Astrocyte of the cerebellum (primary cell): ENCODE data around the gene MOXD1.
"Not testable (repeated sequence)": the region's sequence is repeated elsewhere in the genome, so short reads cannot be mapped to it uniquely, and the experiment has no call there.

Experiments
- DNase-seq: peaks from one replicate; pipeline ENCODE4 v3.0.0-alpha.2; 2011; ENCODE audit warnings: low read depth
- H3K4me3 ChIP-seq: 2 replicates; pipeline ENCODE4 v1.5.1; 2011; ENCODE audit warnings: mild to moderate bottlenecking, low read depth, low read length, moderate library complexity
- CTCF ChIP-seq: IDR thresholded peaks from 2 replicates; pipeline ENCODE4 v1.5.1; 2012; ENCODE audit warnings: low read length, low read depth, moderate library complexity, mild to moderate bottlenecking; ENCODE audit errors: missing control alignments
- in situ Hi-C: cut with HindIII; loops from 2 replicates; pipeline ENCODE4 v1.10.0; 2017; ENCODE audit warnings: low sequenced_read_pairs

The MOXD1 gene

DNA sequence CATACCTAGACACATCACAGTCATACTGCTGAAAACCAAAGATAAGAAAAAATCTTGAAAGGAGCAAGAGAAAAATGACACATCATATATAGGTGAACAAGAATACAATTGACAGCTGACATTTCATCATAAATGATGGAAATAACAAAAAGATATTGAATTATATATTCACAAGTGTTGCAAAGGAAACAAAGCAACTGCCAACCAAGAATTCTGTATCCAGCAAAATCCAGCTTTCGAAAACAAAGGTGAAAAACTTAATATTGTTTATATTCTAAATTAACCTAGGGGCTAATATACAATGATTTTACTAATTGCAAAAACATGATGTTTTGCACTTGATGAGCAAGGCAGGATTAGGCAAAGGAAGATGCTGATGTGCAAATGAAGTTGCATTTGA is 84.3 kb downstream of the MOXD1 start:
- DNase-seq = no peak
- in situ Hi-C loops = no loop called here
- no peak overlapping the region for H3K4me3 ChIP-seq
- TF ChIP-seq CTCF = no peak

- no peak overlapping the region for H3K4me3 ChIP-seq
- TF ChIP-seq CTCF = no peak
- in situ Hi-C loops = no loop called here
- DNase-seq = no peak
Measured at GRCh38 chr6:132314432-132314831, 86.8 kb downstream of the MOXD1 start.

DNA sequence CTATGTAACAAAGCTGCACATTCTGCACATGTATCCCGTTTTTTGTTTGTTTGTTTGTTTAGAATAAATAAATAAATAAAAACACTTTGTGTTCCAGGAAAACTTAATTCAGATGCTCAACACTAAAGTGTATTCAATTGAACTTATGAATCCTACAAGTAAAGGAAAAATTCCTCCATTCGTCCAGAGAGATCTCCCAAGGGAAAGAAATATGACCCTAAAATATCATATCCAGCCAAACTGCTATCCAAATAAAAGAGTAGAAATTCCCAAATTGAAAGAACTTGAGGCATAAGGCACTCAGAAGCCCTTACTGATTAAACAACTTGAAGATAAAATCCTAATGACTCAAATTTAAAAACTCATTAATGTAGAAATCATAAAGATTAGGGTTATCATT is 90.4 kb downstream of the MOXD1 start:
- in situ Hi-C loops = no loop called here
- no peak overlapping the region for H3K4me3 ChIP-seq
- no peak for DNase-seq
- no peak for TF ChIP-seq CTCF

GRCh38 chr6:132310151-132310550 is 91.1 kb downstream of the MOXD1 start:
- DNase-seq, H3K4me3 ChIP-seq, in situ Hi-C loops: not testable (repeated sequence)

- no peak for TF ChIP-seq CTCF
- in situ Hi-C loops = no loop called here
- no peak for DNase-seq
- H3K4me3 ChIP-seq = no peak overlapping the region
Measured at GRCh38 chr6:132304891-132305305, 96.4 kb downstream of the MOXD1 start.

- peak; percentile 66 for TF ChIP-seq CTCF
- no peak overlapping the region for H3K4me3 ChIP-seq
- DNase-seq = peak; percentile 45
- in situ Hi-C loops = no loop called here
Measured at GRCh38 chr6:132300323-132300949, 100.8 kb downstream of the MOXD1 start.

DNA sequence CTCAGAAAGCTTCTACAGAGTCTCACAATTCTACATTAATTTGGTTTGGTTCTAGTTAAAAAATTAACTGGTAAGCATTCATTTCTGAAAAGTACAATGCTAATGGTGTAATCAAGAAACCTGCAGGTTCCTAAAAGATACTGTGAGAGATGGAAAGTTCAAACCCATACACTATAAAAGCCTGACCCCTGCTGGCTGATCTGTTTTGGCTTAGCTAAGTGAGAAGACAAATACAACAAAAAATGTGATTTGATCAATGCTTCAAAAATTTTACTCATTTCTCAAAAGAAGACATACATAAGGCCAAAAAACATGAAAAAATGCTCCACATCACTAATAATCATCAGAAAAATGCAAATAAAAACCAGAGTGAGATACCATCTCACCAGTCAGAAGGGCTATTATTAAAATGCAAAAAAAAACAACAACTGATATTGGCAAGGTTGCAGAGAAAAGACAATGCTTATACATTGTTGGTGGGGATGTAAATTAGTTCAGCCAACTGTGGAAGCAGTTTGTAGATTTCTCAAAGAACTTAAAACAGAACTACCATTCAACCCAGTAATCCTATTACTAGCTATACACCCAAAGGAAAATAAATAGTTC is 102.8 kb downstream of the MOXD1 start:
- TF ChIP-seq CTCF = peak; percentile 72
- H3K4me3 ChIP-seq = no peak overlapping the region
- DNase-seq = peak; percentile 39
- in situ Hi-C loops = loop anchor here (10.0 kb wide), 1 partner anchor 186 kb away; no protein-coding TSS in a partner anchor
